ENCODE results near the gene MRPS22. TPM values are rescaled to one million over a fixed set of nuclear protein-coding genes. Genes with fewer than 3 reads are reported as not detected.

The MRPS22 gene
- total and polyA plus RNA-seq, 2 of the 8 experiments (the other 6 are each of a cell fraction or from before 2014, with no cell fraction given): 28.3 to 45.8 TPM

DNA sequence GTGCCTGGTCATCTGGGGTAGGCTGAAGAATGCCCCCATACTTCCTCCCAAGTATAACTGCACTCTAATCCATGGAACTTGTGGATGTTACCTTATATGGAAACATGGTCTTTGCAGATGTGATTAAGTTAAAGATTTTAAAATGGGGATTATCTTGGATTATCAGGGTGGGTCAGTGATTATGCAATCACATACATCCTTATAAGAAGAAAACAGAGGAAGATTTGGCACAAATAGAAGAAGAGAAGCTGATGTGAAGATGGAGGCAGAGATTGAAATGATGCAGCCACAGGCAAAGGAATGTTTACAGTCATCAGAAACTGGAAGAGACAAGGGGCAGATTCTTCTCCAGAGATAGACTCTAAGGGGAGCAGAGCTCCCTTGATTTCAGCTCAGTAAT, 1.8 kb upstream of the MRPS22 start (continued):
- TF ChIP-seq CHD1 (IDR thresholded peaks at IDR 0.05; ENCODE audit: low read depth, low read length) (no peak), TBP (IDR thresholded peaks at IDR 0.05; ENCODE audit: low read depth, low read length) (no peak)

Measured in H1 (cell line).